HG02938 (cell line): ENCODE data around the gene ZNF697.
"Not testable (repeated sequence)": the region's sequence is repeated elsewhere in the genome, so short reads cannot be mapped to it uniquely, and the experiment has no call there.

Experiments
- ATAC-seq: cut with Tn5 transposase; IDR thresholded peaks from one replicate; pipeline ENCODE4 v1.9.1; 2021; ENCODE audit warnings: mild to moderate bottlenecking, moderate library complexity; ENCODE audit not compliant: unreplicated experiment

Gene ZNF697

DNA sequence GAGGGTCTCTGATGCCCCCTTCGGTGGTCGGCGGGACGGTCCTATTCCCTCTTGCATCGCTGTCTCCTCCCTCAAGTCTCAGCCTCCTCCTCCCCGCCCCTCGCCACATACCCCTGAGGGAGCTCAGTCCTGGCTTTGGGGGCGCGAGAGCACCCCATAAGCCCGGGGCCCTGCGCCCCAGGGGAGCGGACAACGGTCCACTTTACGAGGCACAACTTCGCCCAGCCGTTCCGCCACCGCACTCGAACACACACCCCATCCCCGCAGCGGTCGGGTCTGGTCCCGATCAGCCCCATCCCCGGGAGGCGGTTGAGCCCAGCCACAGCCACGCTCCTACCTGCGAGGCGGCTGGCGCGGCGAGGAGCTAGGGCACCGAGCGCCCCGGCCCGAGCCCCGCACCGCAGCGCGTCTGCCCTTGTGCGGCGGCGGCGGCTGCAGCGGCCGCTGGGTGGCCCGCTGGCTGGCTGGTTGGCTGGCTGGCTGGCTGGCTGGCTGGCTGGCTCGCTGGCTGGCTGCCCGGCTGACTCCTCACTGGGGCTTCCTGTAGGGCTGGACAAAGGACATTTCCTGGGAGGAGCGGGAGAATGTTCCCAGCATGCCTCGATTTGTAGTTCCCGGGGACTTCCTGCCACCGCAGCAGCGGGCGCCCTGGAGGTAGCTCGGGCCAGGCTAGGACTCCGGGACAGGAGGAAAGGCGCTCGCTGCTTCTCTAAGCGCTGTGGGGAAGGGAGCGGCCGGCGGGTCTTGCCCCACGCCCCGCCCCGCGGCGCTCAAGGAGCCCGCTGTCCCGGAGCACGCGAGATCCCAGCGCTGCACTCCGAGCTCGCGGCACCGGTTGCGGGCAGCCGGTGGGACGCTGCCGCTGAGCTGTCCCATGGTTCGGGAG, at the start of gene ZNF697:
TSS of gene ZNF697 (minus strand) at position 533 of the 886 bp plus-strand sequence. CDS start 22,166 bp downstream, outside the sequence.
- peak; percentile 51 for ATAC-seq

DNA sequence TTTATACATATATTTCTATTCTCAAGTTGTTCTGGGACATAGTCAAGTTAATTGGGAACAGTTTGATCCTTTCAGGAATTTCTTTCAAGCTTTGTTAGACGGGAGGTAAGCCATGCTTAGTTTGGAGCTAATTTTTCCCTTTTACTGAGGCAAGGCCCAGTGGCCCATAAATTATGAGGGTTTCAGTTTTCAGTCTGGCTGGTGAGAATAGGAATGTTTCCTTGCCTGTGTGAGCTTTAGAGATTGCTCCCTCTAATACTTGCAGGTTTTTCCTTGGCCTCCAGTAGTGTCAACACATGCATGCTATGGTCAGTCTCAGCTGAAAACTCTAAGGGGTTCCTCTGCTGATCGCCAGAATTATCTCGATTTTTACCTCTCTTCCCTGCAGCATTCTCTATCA, 49.5 kb upstream of the ZNF697 start:
- no peak for ATAC-seq

DNA sequence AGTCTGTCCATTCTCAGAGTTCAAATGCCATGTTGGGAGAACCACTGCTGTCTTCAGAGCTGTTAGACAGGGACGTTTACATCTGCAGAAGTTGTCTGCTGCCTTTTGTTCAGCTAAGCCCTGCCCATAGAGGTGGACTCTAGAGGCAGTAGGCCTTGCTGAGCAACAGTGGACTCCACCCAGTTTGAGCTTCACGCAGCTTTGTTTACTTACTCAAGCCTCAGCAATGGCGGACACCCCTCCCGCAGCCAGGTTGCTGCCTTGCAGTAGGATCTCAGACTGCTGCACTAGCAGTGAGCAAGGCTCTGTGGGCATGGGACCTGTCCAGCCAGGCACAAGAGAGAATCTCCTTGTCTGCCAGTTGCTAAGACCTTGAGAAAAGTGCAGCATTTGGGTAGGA, 48.8 kb upstream of the ZNF697 start:
- ATAC-seq, result not testable (repeated sequence)

DNA sequence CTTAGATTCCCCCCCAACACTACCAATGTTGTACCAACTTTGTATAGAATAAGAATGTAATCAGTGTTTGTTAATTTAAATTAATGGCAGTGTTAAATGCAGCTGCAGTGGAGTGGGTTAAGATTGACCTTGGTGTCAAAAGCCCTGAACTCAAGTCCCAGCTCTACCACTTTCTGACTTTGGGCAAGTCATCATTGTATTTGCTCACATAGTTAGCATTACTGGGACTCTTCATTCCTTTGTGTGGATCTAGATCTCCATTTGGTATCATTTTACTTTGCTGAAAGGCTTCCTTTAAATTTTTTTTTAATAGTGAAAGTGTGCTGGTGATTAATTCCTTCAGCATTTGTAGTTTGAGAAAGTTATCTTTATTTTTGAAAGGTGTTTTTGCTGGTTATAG, 41.4 kb upstream of the ZNF697 start:
- no peak for ATAC-seq

DNA sequence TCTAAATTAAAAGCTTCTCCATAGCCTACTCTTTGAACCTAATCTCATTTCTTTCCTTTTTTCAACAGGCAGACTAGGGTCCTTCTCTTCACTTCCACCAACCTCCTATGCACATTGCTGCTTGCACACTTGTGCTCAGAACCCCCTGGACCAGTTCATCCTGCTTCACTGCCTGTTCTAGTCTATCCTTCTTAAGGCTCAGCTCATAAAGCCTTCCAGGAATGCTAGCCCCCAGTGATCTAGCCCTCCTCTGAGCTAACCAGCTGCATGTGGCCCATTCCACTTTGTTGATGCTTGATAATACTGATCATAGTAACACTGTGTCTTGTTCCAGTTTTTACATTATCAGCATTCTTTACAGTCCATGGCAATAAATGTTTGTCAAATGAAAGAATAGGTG, 40.7 kb upstream of the ZNF697 start:
- ATAC-seq, result no peak

DNA sequence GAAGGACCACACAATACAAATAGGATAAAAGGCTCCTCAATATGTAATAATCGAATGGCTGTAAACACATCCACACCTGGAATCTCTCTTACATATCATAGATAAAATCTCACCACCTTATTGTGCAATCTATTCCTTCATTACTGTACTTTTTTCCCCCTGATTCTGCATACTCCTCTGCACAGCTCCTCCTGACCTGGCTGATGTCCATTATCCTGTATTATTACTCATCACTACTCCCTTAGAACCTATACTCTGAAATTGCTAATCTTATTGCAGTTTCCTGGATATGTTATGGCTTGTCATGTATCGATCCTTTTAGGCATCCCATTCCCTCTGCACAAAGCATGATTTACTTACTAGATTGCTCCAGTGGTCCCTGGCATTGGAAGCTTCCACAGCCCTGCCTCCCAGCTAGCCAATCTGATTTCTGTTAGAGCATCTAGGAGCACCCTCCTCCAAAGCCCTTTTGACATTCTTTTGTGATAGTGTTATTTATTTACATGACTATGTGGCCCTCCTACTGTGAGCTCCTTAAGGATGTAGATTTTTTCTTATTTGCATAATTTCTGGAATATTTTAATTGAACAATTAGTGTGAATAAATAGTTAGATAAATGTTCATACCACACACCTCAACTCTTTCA, 39.5 kb upstream of the ZNF697 start:
- no peak for ATAC-seq

DNA sequence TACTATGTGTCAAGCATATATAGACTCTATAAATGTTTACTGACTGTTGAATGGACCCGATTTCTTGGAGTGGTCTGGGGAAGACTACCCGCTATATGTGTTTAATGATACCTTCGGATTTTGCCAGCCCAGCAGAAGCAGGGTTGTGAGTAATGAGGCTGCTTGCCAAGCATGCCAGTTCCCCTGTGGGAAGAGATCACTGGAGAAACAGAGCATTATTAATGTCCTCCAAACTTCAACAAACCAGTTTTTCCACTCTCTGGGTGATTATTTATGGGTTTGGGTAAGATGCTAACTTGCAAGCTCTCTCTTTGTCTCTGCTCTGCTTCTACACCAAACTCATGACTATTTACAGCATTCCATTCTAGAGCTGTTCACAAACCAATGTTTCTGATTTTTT, 38.6 kb upstream of the ZNF697 start:
- no peak for ATAC-seq

DNA sequence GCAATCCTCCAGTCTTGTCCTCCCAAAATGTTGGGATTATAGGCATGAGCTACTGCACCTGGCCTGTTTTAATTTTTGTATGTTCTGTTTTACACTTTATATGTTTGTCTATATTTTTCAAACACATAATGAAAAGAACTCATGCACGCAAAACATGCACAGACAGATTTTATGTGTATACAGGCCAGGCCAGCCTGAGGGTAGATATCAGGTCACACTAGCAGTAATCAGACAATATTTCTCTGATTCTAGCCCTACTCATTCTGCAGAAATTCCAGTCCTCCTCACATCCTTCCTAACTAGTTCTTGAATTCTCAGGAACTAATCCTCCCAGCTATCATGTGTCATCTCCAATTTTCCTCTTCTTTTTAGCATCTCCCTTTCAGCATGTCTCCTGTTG, 35.8 kb upstream of the ZNF697 start:
- ATAC-seq, result no peak

DNA sequence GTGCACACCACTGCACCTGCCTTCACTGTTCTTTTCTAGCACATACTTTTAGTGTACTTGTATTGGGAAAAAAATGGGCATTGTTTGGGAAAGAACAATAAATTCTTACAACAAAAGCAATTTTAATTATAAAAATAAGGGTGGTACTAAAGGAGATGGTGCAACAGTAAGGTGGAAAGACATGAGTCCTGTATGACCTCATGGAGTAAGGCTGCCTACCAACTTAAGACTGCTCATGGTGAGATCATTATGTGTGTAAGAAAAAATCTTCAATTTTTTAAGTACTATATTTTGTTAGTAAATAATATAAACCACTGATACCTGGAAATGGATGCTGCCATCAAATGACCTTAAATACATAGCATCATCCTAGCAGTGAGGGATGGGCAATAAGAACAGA, 34.1 kb upstream of the ZNF697 start:
- ATAC-seq, result no peak

DNA sequence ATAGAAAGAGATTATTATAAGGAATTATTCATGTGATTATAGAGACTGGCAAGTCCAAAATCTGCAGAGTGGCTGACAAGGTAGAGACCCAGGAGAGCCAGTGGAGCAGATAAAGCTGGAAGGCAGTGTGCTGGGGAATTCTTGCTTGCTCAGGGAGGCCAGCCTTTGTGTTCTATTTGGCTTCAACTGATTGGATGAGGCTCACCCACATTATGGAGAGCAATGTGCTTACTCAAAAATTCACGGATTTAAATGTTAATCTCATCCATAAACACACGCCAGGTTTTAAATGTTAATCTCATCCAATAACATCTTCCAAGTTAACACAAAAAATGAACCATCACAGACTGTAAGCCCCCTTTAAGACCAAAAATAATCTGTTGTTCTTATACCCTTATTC, 33.5 kb upstream of the ZNF697 start:
- no peak for ATAC-seq

DNA sequence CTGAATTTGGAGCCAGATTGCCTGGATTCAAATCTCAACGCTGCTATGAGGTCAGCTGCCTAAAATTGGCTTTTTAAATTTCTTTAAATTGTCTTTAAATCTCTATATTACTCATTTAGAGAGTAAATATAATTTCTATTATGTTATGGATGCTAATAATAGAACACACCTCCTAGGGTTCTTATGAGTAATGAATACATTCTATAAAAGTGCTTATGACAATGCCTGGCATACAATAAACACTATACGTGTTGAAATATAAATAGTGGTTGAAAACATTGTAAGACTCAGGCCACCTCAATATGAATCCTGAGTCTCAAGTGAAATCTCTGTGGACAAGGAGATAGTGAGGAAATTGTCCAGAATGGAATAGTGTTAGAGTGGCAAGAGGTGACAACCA, 32.7 kb upstream of the ZNF697 start:
- ATAC-seq, result no peak

DNA sequence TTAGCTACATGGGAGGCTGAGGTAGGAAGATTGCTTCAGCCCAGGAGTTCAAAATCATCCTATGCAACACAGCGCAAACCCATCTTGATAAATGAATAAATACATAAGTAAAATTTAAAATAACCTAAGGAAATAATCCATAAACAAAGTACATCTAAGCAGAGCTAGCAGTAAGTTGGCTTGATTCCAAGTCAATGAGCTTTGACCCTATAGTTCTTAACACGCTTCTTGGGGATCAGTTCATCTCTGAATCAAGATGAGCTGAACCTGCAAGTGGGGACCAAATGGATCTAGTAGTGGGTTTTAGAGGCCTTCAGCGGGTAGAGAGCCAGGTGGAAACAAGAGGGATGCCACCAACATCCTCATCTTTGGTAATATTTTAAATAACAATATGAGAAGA, 32.1 kb upstream of the ZNF697 start:
- no peak for ATAC-seq

DNA sequence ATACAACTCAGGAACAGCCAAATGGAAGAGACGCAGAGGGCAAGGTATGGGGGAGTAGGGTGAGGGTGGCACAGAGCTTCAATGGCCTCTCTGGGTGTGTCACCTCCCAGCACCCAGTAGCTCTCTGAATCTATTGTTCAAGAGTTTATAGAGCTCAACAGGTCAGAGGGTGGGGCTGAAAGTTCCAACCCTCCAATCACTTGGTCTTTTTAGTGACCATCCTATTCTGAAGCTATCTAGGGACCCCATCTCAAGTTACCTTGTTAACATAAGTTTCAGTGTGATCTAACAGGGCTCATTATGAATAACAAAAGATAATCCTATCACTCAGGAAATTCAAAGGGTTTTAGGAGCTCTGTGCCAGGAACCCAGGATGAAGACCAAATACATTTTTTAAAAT, 31.2 kb upstream of the ZNF697 start:
- ATAC-seq, result no peak

DNA sequence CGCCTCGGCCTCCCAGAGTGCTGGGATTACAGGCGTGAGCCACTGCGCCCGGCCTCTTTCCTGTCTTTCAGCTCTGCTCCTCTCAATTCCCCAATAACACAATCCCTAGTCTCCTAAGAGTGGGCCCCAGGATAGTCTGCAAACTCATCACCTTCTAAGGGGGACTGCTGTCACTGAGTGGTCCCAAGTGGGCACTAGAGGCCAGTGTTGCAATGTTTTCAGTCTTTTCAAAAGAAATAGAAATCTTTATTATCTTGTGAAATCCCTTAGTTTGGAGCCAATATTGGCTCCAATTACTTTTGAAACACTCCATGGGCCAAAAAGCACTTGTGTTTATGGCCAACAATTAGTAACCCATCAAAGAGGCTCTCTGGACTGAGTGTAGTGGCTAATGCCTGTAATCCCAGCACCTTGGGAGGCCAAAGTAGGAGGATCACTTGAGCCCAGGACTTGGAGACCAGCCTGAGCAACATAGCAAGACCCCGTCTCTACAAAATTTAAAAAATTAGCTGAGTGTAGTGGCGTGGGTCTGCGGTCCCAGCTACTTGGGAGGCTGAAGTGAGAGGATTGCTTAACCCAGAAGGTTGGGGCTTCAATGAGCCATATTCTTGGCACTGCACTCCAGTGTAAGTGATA, 28.6 kb upstream of the ZNF697 start:
- ATAC-seq, result no peak

DNA sequence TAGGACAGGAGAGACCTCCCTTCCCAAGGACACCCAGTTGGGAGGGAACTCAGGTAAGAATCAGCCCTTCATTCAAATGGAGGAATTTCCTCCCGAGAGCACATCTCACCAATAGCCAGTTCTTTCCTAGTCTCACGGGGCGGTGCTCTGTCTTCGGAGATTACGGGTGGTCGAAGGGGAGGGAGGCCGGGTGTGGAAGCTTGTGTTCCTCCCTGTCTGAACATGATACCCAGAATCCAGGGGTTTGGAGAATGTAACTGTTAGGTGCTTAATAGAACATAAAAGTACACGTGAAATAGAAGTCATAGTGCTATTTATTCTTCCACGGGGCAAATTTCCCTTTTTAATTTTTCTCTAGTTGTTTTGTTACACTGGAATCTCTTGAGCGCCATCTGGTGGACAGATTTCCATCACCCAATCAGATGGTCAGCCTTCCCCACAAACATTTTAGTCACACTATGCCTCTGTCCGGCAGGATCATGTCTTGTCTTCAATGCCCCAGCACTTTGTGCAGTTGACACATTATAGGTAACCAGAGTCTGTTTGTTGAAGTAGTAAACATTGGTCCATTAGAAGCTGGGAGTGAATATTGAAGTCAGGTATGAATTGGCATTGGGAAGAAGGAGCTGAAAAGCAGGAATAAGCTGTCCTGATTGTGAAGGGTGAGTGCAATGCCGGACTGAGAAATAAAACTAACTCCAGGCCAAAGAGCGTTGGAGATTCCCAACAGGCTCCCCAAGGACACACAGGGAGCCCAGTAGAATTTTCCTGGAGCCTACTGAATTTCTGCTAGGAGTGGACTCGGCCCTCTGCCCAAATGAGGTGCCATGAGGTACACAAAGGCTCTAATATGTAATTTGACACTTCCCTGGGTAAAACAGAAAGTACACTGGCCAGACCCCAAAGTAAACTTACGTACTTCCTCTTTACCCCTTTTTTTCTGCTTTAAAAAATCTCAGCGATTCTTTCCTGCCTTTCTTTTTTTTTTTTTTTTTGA, 27.6 kb upstream of the ZNF697 start:
- peak; percentile 79 for ATAC-seq

DNA sequence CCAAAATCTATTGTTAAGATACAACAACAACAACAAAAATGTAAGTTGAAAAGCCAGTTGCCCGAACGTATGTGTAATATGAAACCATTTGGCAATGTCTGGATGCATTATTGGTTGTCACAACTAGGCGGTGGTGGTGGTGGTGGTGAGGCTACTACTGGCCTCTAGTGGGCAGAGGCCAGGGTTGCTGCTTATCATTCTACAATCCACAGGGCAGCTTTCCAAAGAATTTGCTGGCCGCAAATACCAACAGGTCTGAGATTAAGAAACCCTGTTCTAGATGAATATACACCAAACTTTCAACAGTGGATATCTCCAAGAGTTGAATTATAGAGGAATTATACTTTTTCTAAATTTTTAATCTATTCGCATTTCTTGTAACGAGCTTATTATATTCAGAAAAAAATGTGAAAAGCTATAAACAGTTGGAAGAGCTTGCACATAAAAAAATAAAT, 26.8 kb upstream of the ZNF697 start:
- ATAC-seq, result peak; percentile 66

DNA sequence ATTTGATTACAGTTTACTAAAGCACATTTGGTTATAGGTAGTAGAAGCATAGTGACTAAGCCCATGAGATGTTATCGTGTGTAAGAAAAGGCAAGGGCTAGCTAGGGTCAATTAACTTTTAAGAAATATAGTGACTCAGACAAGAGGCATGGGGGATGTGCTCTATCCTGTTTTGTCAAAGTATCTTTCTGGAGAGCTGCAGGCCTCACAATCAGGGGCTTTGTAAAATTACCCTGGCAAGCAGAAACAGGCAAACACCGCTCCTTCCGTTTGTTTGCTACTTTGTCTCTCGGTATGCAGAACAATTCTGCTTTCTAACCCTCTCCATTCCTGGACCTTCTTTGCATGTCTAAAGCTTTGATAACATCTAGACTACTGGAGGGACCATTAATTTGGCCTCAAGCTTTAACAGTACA, 26.1 kb upstream of the ZNF697 start:
- ATAC-seq, result no peak

DNA sequence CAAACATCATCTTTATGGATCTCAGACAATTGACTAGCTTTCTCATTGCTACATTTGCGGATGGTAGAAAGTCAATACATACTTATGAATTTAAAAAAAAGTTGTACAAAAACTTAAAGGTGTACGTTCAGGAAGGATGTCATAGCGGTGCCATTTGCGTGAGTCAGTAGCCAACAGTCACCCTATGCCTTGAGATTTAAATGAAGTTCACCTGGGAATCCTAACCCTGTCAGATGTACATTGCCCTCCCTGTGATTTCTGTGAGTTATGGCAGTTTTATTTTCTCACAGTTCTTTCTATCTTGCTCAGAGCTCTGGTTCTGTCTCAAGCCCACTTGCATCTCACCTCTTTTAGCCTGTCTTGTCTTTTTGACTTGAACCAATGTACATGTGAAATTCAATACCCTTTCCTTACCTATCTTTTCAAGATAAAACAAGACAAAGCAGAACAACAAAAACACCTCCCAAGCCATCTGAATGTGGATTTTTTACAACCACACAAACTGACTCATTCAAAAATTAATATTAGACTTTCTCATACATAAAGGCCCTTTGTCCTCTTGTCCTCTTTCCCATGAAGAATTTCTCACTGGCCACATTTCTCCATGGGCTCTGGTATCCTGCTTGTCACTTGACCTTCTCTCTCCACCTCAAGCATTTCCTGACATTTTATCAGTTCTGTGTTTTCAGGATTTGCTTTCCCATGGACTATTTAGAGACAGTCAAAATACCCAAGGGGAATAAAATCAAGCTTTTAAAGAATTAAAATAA, 25.3 kb upstream of the ZNF697 start:
- ATAC-seq, result no peak

DNA sequence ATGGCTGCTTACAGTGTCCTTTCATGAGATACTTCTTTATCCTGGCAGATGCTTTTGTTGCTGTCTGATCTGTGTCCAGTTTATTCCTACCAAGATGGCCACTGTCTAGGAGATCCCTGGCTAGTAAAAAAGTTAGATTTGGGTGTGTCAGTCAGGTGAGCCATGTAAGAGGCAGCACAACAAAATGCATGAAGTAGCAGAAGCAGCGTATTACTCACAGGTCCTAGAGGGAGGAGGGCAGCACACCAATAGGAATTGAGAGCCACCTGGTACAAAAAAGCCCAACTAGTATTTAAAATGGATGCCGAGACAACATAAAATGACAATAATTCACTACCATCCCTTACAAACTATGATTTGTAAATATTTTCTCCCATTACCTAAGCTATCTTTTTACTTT, 22.8 kb upstream of the ZNF697 start:
- ATAC-seq, result no peak

DNA sequence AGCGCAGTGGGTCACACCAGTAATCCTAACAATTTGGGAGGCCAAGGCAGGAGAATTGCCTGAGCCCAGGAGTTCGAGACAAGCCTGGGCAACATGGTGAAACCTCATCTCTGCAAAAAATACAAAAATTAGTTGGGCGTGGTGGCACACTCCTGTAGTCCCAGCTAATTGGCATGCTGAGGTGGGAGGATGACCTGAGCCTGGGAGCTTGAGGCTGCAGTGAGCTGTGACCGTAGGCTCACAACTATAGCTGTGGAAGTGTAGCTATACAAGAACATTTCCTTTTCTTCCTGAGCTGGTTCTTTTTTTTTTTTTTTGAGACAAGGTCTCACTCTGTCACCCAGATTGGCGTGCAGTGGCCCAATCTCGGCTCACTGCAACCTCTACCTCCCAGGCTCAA, 19.1 kb upstream of the ZNF697 start:
- ATAC-seq, result no peak
